A549 (cell line): ENCODE measurements around the gene GTF3C5. TPM values are rescaled to one million over a fixed set of nuclear protein-coding genes. Genes with fewer than 3 reads are reported as not detected.
"Not testable (repeated sequence)": the region's sequence is repeated elsewhere in the genome, so short reads cannot be mapped to it uniquely, and the experiment has no call there.

ENCODE experiments used
- ATAC-seq, 2 experiments: fragments of 200-7000 bp in 1 of 2; fragments of >200 bp in 1 of 2; cut with Nextera tagmentation in 1 of 2; cut with Tn5 transposase in 1 of 2; 3 replicates each; pipeline versions ENCODE4 v1.8.0 to v1.9.1; 2018 to 2020; ENCODE audit warnings: mild to moderate bottlenecking in 1 of 2, moderate library complexity in 1 of 2
- CTCF ChIA-PET: fragments of 300-600 bp; sonication (Branson Sonifier 250); formaldehyde crosslinking; extraction: SDS; loops from one replicate; lab custom pipeline; 2021; ENCODE audit warnings: antibody characterized with exemption, inconsistent platforms; lab: Yijun Ruan, JAX
- POLR2A ChIA-PET: fragments of 350-600 bp; formaldehyde crosslinking; extraction: SDS; loops from one replicate; lab custom pipeline; 2021; ENCODE audit warnings: antibody characterized with exemption, inconsistent platforms; lab: Yijun Ruan, JAX
- DNase-seq, 2 experiments: peaks; one replicate each; pipeline versions ENCODE4 v3.0.0 to v3.0.0-alpha.2; 2011 to 2016; ENCODE audit warnings: low read depth in 1 of 2, low spot score in 1 of 2
- FAIRE-seq: peaks from 2 replicates; lab custom pipeline; 2011; peaks lifted over from hg19 to GRCh38; lab: Jason Lieb, UNC
- H3K27ac ChIP-seq, 2 experiments: fragments of >200 bp; sonication (Bioruptor Twin); formaldehyde crosslinking; 3 replicates each; pipeline ENCODE4 v1.5.1; 2016 to 2017
- H3K4me1 ChIP-seq: fragments of >200 bp; sonication (Bioruptor Twin); formaldehyde crosslinking; 3 replicates; pipeline ENCODE4 v1.6.1; 2016
- H3K4me2 ChIP-seq: fragments of >200 bp; sonication (Bioruptor Twin); formaldehyde crosslinking; 3 replicates; pipeline ENCODE4 v1.6.1; 2016
- H3K4me3 ChIP-seq: fragments of >200 bp; sonication (Bioruptor Twin); formaldehyde crosslinking; 3 replicates; pipeline ENCODE4 v1.5.1; 2016
- H3K9me3 ChIP-seq: fragments of >200 bp; sonication (Bioruptor Twin); formaldehyde crosslinking; 3 replicates; pipeline ENCODE4 v1.6.1; 2016
- BCL3 ChIP-seq: fragments of >200 bp; sonication (Bioruptor Twin); formaldehyde crosslinking; IDR thresholded peaks from 3 replicates; pipeline ENCODE4 v1.6.1; 2016
- CEBPB ChIP-seq, 2 experiments: fragments of >200 bp in 1 of 2; sonication (Bioruptor Twin) in 1 of 2; formaldehyde crosslinking in 1 of 2; IDR thresholded peaks; 2 replicates each; pipeline ENCODE4 v1.6.1; 2012 to 2016
- CHD2 ChIP-seq: fragments of 150-350 bp; IDR thresholded peaks from 2 replicates; pipeline ENCODE4 v1.6.1; 2014; ENCODE audit warnings: low read length; ENCODE audit not compliant: partially characterized antibody
- EHMT2 ChIP-seq: fragments of 200-600 bp; sonication (generic); IDR thresholded peaks from 2 replicates; pipeline ENCODE4 v1.6.1; 2016; ENCODE audit warnings: antibody characterized with exemption, low read depth, mild to moderate bottlenecking, moderate library complexity
- EP300 ChIP-seq, 2 experiments: fragments of >200 bp; sonication (Bioruptor Twin); formaldehyde crosslinking; IDR thresholded peaks; 2 replicates in 1 of 2; 3 replicates in 1 of 2; pipeline ENCODE4 v1.6.1; 2016 to 2017
- ESRRA ChIP-seq: fragments of 150-350 bp; IDR thresholded peaks from 2 replicates; pipeline ENCODE4 v1.6.1; 2014; ENCODE audit warnings: mild to moderate bottlenecking, low read length, borderline replicate concordance
- FOSL2 ChIP-seq, 2 experiments: fragments of 450-650 bp in 1 of 2; fragments of >200 bp in 1 of 2; sonication (Bioruptor Twin) in 1 of 2; formaldehyde crosslinking; IDR thresholded peaks; 2 replicates each; pipeline versions ENCODE4 v1.5.0 to v1.6.1; 2016 to 2020; ENCODE audit warnings: mild to moderate bottlenecking in 1 of 2, moderate library complexity in 1 of 2
- FOXS1 ChIP-seq: fragments of 250-450 bp; sonication (Bioruptor Pico); IDR thresholded peaks from 2 replicates; pipeline ENCODE4 v1.5.0; 2020; ENCODE audit warnings: mild to moderate bottlenecking, moderate library complexity
- HDAC2 ChIP-seq: fragments of 200-600 bp; sonication (generic); IDR thresholded peaks from 2 replicates; pipeline ENCODE4 v1.6.1; 2016
- HEYL ChIP-seq: fragments of 250-450 bp; sonication (Bioruptor Pico); IDR thresholded peaks from 2 replicates; pipeline ENCODE4 v1.8.0; 2021; ENCODE audit warnings: mild to moderate bottlenecking, moderate library complexity
- HOXB5 ChIP-seq: fragments of 250-450 bp; sonication (Bioruptor Pico); IDR thresholded peaks from 2 replicates; pipeline ENCODE4 v1.5.0; 2020; ENCODE audit warnings: mild to moderate bottlenecking, moderate library complexity
- JUNB ChIP-seq: fragments of >200 bp; sonication (Bioruptor Twin); formaldehyde crosslinking; IDR thresholded peaks from 2 replicates; pipeline ENCODE4 v1.6.1; 2016
- KDM1A ChIP-seq: fragments of 200-600 bp; sonication (generic); IDR thresholded peaks from 2 replicates; pipeline ENCODE4 v1.6.1; 2016; ENCODE audit warnings: low read depth, mild to moderate bottlenecking
- KDM5A ChIP-seq: fragments of 200-600 bp; sonication (generic); IDR thresholded peaks from 2 replicates; pipeline ENCODE4 v1.6.1; 2016; ENCODE audit warnings: antibody characterized with exemption, mild to moderate bottlenecking
- MAX ChIP-seq: IDR thresholded peaks from 2 replicates; pipeline ENCODE4 v1.6.1; 2012
- MAZ ChIP-seq: fragments of 150-350 bp; IDR thresholded peaks from 2 replicates; pipeline ENCODE4 v1.6.1; 2014; ENCODE audit warnings: antibody characterized with exemption, low read depth, low read length, borderline replicate concordance
- MYC ChIP-seq: IDR thresholded peaks from 2 replicates; pipeline ENCODE4 v1.6.1; 2012; ENCODE audit warnings: mild to moderate bottlenecking, inconsistent platforms, low read length, improper control_type of control experiment, borderline replicate concordance
- PHF8 ChIP-seq: fragments of 200-600 bp; sonication (generic); IDR thresholded peaks from 2 replicates; pipeline ENCODE4 v1.6.1; 2016; ENCODE audit warnings: low read depth, mild to moderate bottlenecking, antibody characterized with exemption, moderate library complexity, borderline replicate concordance
- RFX5 ChIP-seq: fragments of 450-650 bp; IDR thresholded peaks from 2 replicates; pipeline ENCODE4 v1.7.1; 2014; ENCODE audit warnings: antibody characterized with exemption, mild to moderate bottlenecking, moderate library complexity
- TFCP2L1 ChIP-seq: fragments of 250-450 bp; sonication (Bioruptor Pico); IDR thresholded peaks from 2 replicates; pipeline ENCODE4 v1.5.0; 2021; ENCODE audit warnings: mild to moderate bottlenecking
- USF2 ChIP-seq: fragments of 450-650 bp; IDR thresholded peaks from 2 replicates; pipeline ENCODE4 v1.6.1; 2014; ENCODE audit warnings: antibody characterized with exemption
- ZFP36 ChIP-seq: fragments of 450-650 bp; IDR thresholded peaks from 2 replicates; pipeline ENCODE4 v1.6.1; 2014; ENCODE audit warnings: borderline replicate concordance; ENCODE audit not compliant: partially characterized antibody
- ZSCAN20 ChIP-seq: fragments of 250-450 bp; sonication (Bioruptor Pico); IDR thresholded peaks from 2 replicates; pipeline ENCODE4 v1.8.0; 2022; ENCODE audit warnings: mild to moderate bottlenecking, moderate library complexity
- WGBS: methylation state at CpG from one replicate; pipeline ENCODE4 v1.1.6; 2017; ENCODE audit errors: missing lambda C conversion rate; 5-methylcytosine and 5-hydroxymethylcytosine counted together
- polyA plus RNA-seq, 4 experiments: library from polyadenylated mRNA; depleted of rRNA in 3 of 4; stranded (reverse); fragments of >200 nt; fragmentation: RNase III in 1 of 4; extraction: RNeasy Plus Mini Kit Qiagen cat#74134 plus additional on column Dnase treatment in 1 of 4; gene quantifications; 2 replicates in 3 of 4; 3 replicates in 1 of 4; pipeline ENCODE4 v1.2.3, GENCODE V29; 2011 to 2017
- TF ChIP-seq, protein P1 (sequence below): fragments of 150-350 bp; IDR thresholded peaks from 2 replicates; pipeline ENCODE4 v1.6.1; 2014; ENCODE audit warnings: low read depth, mild to moderate bottlenecking, low read length

GTF3C5 gene
- polyA plus RNA-seq, 2 of the 4 experiments (the other 2 are of a cell fraction) = 57.2 to 80.3 TPM

DNA sequence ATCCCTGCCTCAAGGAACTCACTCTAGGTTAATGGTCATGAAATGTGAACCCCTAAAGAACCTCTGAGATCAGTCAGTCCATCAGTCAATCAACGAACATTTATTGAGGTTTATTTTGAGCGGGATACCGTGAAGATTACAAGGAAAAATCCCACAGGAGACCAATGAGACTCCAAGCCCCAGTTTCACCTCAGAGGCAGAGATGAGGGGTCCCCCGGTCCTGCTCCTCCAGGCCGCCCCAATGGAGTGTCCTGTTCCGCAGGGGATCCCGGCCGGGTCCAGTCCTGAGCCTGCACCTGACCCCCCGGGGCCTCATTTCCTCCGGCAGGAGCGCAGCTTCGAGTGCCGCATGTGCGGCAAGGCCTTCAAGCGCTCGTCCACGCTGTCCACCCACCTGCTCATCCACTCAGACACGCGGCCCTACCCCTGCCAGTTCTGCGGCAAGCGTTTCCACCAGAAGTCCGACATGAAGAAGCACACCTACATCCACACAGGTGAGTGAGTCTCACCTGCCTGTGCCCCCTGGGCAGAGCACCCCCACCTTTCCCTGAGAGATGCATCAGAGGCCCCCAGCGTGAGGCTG, 41.3 kb upstream of the GTF3C5 start:
- H3K9me3 ChIP-seq = no peaks in the 10 kb centered on the region
- H3K4me1 ChIP-seq = no peaks in the 10 kb centered on the region
- no peak for DNase-seq
- no peak overlapping the region for H3K27ac ChIP-seq
- 59% methylated on average over 18 of the region's 23 CpGs for WGBS
- POLR2A ChIA-PET = no interaction called here
- FAIRE-seq = no peak
- H3K4me3 ChIP-seq = no peak overlapping the region
- H3K4me2 ChIP-seq = no peak overlapping the region
- ATAC-seq = peak in 1 of 2 experiments; percentile 14; a peak in 1 of 6 replicates
- CTCF ChIA-PET = interaction anchor here (1.9 to 7.3 kb wide), 3 partner anchors 13 to 32 kb away, joined by 7 to 40 read pairs (median 9); partner anchors contain the start of gene GFI1B
- TF ChIP-seq USF2 (no peak), MYC (no peak), EHMT2 (no peak), BCL3 (no peak), MAX (no peak), KDM5A (no peak), ZSCAN20 (CRISPR knock-in tag) (no peak), JUNB (no peak), HDAC2 (no peak), FOSL2 (IDR thresholded peaks at IDR 0.05) (no peak), FOSL2 (CRISPR knock-in tag; IDR thresholded peaks at IDR 0.05) (no peak), EP300 (IDR thresholded peaks at IDR 0.05) (no peak), TFCP2L1 (CRISPR knock-in tag) (no peak)

DNA sequence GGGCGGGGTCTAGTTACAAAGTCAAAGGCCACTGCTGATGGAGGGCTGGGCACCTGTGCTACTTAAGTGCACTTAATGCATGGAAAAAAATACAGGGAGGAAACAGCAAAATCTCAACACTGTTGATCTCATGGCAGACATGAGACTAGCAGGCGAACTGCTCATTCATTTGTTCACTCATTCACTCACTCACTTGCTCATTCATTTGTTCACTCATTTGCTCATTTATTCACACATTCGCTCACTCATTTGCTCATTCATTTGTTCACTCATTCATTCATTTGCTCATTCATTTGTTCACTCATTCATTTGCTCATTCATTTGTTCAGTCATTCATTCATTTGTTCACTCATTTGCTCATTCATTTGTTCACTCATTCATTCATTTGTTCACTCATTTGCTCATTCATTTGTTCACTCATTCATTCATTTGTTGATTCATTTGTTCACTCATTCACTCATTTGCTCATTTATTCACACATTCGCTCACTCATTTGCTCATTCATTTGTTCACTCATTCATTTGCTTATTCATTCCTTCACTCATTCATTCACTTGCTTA, 40.7 kb upstream of the GTF3C5 start:
- FAIRE-seq, H3K4me2 ChIP-seq, H3K4me3 ChIP-seq, H3K27ac ChIP-seq, H3K9me3 ChIP-seq, POLR2A ChIA-PET, H3K4me1 ChIP-seq: not testable (repeated sequence)
- DNase-seq (peak; percentile 28 to 60), ATAC-seq (peak in 1 of 2 experiments; percentile 8; a peak in 1 of 6 replicates)
- CTCF ChIA-PET = interaction anchor here (1.3 to 7.3 kb wide), 4 partner anchors 13 to 90 kb away, joined by 3 to 40 read pairs (median 7); partner anchors contain the start of gene GFI1B
- 33% methylated on average over 4 of the region's 4 CpGs for WGBS

GRCh38 chr9:132990781-132991180, 40.0 kb upstream of the GTF3C5 start:
- 73% methylated on average over 7 of the region's 14 CpGs for WGBS
- POLR2A ChIA-PET = no interaction called here

More at GRCh38 chr9:132990781-132991180, 40.0 kb upstream of the GTF3C5 start:
- no peak for TF ChIP-seq RFX5
- no peak for TF ChIP-seq ESRRA
- TF ChIP-seq JUNB = no peak
- TF ChIP-seq CHD2 = no peak
- TF ChIP-seq HOXB5 = no peak
- TF ChIP-seq, protein P1, sequence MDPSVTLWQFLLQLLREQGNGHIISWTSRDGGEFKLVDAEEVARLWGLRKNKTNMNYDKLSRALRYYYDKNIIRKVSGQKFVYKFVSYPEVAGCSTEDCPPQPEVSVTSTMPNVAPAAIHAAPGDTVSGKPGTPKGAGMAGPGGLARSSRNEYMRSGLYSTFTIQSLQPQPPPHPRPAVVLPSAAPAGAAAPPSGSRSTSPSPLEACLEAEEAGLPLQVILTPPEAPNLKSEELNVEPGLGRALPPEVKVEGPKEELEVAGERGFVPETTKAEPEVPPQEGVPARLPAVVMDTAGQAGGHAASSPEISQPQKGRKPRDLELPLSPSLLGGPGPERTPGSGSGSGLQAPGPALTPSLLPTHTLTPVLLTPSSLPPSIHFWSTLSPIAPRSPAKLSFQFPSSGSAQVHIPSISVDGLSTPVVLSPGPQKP = no peak
- TF ChIP-seq ZFP36 = no peak
- TF ChIP-seq KDM1A = no peak
- no peak for TF ChIP-seq PHF8
- TF ChIP-seq ZSCAN20 (CRISPR knock-in tag) = no peak
- no peak for TF ChIP-seq MAZ
- no peak for TF ChIP-seq CEBPB (IDR thresholded peaks at IDR 0.05)
- TF ChIP-seq MAX = no peak
- no peak for TF ChIP-seq HEYL (CRISPR knock-in tag)
- TF ChIP-seq FOXS1 (CRISPR knock-in tag) = no peak
- ATAC-seq (no peak), FAIRE-seq (no peak), DNase-seq (no peak)
- H3K9me3 ChIP-seq = no peaks in the 10 kb centered on the region
- H3K4me2 ChIP-seq = no peak overlapping the region
- CTCF ChIA-PET = interaction anchor here (1.3 to 7.3 kb wide), 6 partner anchors 12 to 90 kb away, joined by 3 to 40 read pairs (median 4); partner anchors contain the start of gene GFI1B
- no peak overlapping the region for H3K27ac ChIP-seq
- no peaks in the 10 kb centered on the region for H3K4me1 ChIP-seq
- no peak overlapping the region for H3K4me3 ChIP-seq
